ENCODE data around the gene IL1RL2. TPM values are rescaled to one million over a fixed set of nuclear protein-coding genes. Genes with fewer than 3 reads are reported as not detected.

Gene IL1RL2
- total and polyA plus RNA-seq, 2 of the 8 experiments (the other 6 are each of a cell fraction or from before 2014, with no cell fraction given), result not detected

DNA sequence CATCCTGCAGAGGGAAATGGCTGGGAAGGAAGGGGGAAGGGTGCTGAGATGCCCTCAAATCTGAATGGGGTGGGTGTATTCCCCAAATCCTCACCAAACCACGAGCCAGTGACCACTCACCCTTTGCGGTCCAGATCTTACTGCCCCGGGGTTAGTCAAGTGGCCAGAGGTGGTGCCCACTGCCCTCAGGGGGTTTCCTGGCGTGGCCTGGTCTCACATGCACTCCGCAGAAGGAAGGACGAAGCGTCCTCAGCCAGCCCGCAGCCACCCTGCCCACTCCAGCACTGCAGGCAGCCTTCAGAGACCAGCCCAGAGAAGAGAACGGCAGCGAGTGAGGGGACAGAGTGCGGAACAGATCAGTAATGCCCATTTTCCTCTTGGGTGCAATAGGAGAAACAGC lies 50.4 kb downstream of the IL1RL2 start (continued):
- TF ChIP-seq, protein P1, sequence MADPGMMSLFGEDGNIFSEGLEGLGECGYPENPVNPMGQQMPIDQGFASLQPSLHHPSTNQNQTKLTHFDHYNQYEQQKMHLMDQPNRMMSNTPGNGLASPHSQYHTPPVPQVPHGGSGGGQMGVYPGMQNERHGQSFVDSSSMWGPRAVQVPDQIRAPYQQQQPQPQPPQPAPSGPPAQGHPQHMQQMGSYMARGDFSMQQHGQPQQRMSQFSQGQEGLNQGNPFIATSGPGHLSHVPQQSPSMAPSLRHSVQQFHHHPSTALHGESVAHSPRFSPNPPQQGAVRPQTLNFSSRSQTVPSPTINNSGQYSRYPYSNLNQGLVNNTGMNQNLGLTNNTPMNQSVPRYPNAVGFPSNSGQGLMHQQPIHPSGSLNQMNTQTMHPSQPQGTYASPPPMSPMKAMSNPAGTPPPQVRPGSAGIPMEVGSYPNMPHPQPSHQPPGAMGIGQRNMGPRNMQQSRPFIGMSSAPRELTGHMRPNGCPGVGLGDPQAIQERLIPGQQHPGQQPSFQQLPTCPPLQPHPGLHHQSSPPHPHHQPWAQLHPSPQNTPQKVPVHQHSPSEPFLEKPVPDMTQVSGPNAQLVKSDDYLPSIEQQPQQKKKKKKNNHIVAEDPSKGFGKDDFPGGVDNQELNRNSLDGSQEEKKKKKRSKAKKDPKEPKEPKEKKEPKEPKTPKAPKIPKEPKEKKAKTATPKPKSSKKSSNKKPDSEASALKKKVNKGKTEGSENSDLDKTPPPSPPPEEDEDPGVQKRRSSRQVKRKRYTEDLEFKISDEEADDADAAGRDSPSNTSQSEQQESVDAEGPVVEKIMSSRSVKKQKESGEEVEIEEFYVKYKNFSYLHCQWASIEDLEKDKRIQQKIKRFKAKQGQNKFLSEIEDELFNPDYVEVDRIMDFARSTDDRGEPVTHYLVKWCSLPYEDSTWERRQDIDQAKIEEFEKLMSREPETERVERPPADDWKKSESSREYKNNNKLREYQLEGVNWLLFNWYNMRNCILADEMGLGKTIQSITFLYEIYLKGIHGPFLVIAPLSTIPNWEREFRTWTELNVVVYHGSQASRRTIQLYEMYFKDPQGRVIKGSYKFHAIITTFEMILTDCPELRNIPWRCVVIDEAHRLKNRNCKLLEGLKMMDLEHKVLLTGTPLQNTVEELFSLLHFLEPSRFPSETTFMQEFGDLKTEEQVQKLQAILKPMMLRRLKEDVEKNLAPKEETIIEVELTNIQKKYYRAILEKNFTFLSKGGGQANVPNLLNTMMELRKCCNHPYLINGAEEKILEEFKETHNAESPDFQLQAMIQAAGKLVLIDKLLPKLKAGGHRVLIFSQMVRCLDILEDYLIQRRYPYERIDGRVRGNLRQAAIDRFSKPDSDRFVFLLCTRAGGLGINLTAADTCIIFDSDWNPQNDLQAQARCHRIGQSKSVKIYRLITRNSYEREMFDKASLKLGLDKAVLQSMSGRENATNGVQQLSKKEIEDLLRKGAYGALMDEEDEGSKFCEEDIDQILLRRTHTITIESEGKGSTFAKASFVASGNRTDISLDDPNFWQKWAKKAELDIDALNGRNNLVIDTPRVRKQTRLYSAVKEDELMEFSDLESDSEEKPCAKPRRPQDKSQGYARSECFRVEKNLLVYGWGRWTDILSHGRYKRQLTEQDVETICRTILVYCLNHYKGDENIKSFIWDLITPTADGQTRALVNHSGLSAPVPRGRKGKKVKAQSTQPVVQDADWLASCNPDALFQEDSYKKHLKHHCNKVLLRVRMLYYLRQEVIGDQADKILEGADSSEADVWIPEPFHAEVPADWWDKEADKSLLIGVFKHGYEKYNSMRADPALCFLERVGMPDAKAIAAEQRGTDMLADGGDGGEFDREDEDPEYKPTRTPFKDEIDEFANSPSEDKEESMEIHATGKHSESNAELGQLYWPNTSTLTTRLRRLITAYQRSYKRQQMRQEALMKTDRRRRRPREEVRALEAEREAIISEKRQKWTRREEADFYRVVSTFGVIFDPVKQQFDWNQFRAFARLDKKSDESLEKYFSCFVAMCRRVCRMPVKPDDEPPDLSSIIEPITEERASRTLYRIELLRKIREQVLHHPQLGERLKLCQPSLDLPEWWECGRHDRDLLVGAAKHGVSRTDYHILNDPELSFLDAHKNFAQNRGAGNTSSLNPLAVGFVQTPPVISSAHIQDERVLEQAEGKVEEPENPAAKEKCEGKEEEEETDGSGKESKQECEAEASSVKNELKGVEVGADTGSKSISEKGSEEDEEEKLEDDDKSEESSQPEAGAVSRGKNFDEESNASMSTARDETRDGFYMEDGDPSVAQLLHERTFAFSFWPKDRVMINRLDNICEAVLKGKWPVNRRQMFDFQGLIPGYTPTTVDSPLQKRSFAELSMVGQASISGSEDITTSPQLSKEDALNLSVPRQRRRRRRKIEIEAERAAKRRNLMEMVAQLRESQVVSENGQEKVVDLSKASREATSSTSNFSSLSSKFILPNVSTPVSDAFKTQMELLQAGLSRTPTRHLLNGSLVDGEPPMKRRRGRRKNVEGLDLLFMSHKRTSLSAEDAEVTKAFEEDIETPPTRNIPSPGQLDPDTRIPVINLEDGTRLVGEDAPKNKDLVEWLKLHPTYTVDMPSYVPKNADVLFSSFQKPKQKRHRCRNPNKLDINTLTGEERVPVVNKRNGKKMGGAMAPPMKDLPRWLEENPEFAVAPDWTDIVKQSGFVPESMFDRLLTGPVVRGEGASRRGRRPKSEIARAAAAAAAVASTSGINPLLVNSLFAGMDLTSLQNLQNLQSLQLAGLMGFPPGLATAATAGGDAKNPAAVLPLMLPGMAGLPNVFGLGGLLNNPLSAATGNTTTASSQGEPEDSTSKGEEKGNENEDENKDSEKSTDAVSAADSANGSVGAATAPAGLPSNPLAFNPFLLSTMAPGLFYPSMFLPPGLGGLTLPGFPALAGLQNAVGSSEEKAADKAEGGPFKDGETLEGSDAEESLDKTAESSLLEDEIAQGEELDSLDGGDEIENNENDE (IDR thresholded peaks at IDR 0.05; ENCODE audit: insufficient replicate concordance, low read length), result no peak
